SH-SY5Y (cell line): ENCODE data around the gene MAPK12.

Source experiments
- GATA2 ChIP-seq: IDR thresholded peaks from 2 replicates; pipeline ENCODE4 v1.6.1; 2011; ENCODE audit warnings: mild to moderate bottlenecking, low read depth, low read length
- GATA3 ChIP-seq: IDR thresholded peaks from 2 replicates; pipeline ENCODE4 v1.6.1; 2011; ENCODE audit warnings: low read depth, mild to moderate bottlenecking, low read length, moderate library complexity

DNA sequence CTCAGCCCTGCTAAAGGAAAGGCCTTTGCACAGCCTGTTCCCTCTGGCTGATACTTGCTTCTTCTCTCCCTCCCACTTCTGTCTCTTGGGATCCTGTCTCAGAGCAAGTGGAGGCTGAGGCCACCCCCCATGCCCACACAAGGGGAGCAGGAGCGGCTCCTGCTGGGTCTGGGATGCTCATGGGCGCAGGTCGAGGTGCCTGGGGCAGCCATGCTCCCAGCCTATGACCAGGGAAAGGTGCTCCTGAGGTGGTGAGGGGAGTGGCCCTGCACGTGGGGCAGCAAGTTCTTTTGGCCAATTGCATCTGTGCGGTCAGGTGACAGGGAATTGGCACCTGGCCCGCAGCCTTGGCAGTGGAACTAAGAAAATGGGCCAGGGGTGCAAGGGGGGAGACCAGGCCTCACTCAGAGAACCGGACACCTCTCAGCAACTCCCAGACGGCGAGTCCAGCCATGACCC lies 7.2 kb upstream of the MAPK12 start:
- TF ChIP-seq GATA2 (no peak), GATA3 (no peak)
